Endothelial cell of umbilical vein (primary cell): Measurements from ENCODE around the gene NINL.

Experiments
- CTCF ChIP-seq, 2 donors: IDR thresholded peaks; 1 replicate in 1 of 2; 2 replicates in 1 of 2; pipeline ENCODE4 v1.5.1; 2011; ENCODE audit warnings: low read length in 2 of 2, mild to moderate bottlenecking in 2 of 2, moderate library complexity in 2 of 2, control low read depth in 1 of 2, inconsistent platforms in 1 of 2, low read depth in 1 of 2; ENCODE audit not compliant: insufficient read depth in 1 of 2; ENCODE audit errors: extremely low read depth in 1 of 2
- FOS ChIP-seq: IDR thresholded peaks from 2 replicates; pipeline ENCODE4 v1.6.1; 2011; ENCODE audit warnings: mild to moderate bottlenecking, low read length, moderate library complexity, borderline replicate concordance; ENCODE audit not compliant: insufficient read depth
- GATA2 ChIP-seq: IDR thresholded peaks from 2 replicates; pipeline ENCODE4 v1.7.0; 2011; ENCODE audit warnings: low read depth, mild to moderate bottlenecking, moderate library complexity, mixed read lengths, low read length; ENCODE audit not compliant: insufficient read length, insufficient read depth
- JUN ChIP-seq: IDR thresholded peaks from 2 replicates; pipeline ENCODE4 v1.6.1; 2011; ENCODE audit warnings: borderline replicate concordance, low read depth; ENCODE audit not compliant: insufficient read length, insufficient read depth
- MYC ChIP-seq: IDR thresholded peaks from one replicate; pipeline ENCODE4 v1.6.1; 2011; ENCODE audit warnings: mild to moderate bottlenecking, low read depth, low read length
- POLR2A ChIP-seq: IDR thresholded peaks from 2 replicates; pipeline ENCODE4 v1.6.1; 2012; ENCODE audit warnings: low read depth, mild to moderate bottlenecking, control low read depth, low read length
- POLR2AphosphoS5 ChIP-seq: IDR thresholded peaks from 2 replicates; pipeline ENCODE4 v1.6.1; 2012; ENCODE audit warnings: low read depth, mild to moderate bottlenecking, control low read depth, low read length, moderate library complexity; ENCODE audit not compliant: insufficient read depth

GRCh38 chr20:25514195-25514594 lies 71.1 kb downstream of the NINL start:
- TF ChIP-seq CTCF (IDR thresholded peaks at IDR 0.05; ENCODE audit: extremely low read depth in 1 of 2, insufficient read depth in 1 of 2, low read depth in 1 of 2, low read length in 2 of 2) = no peak
- no peak for TF ChIP-seq GATA2
- no peak for TF ChIP-seq POLR2AphosphoS5
- TF ChIP-seq FOS = no peak
- no peak for TF ChIP-seq JUN
- TF ChIP-seq MYC = no peak
- TF ChIP-seq POLR2A = no peak
